Cortex of kidney (tissue), 1 donor: ENCODE results near the gene ANGPTL7.
"Not testable (repeated sequence)": the region's sequence is repeated elsewhere in the genome, so short reads cannot be mapped to it uniquely, and the experiment has no call there.

Source experiments
- DNase-seq: peaks from one replicate; lab custom pipeline; 2025; lab: John Stamatoyannopoulos, UW

Gene ANGPTL7

GRCh38 chr1:11188858-11189451 lies at the start of gene ANGPTL7:
ANGPTL7 (plus strand) TSS chr1:11189355; CDS start chr1:11189580, 225 bp downstream.
- DNase-seq = no peak

- DNase-seq = no peak
Measured at GRCh38 chr1:11142618-11143391, 46.4 kb upstream of the ANGPTL7 start.

GRCh38 chr1:11143401-11143800 lies 45.8 kb upstream of the ANGPTL7 start:
- DNase-seq = no peak

- no peak for DNase-seq
Measured at GRCh38 chr1:11143907-11144306, 45.2 kb upstream of the ANGPTL7 start.

GRCh38 chr1:11144570-11145256 lies 44.4 kb upstream of the ANGPTL7 start:
- DNase-seq = no peak

GRCh38 chr1:11145741-11146140 lies 43.4 kb upstream of the ANGPTL7 start:
- no peak for DNase-seq

- no peak for DNase-seq
Measured at GRCh38 chr1:11147197-11147770, 41.9 kb upstream of the ANGPTL7 start.

GRCh38 chr1:11150326-11150725 lies 38.8 kb upstream of the ANGPTL7 start:
- no peak for DNase-seq

- DNase-seq = no peak
Measured at GRCh38 chr1:11151114-11151513, 38.0 kb upstream of the ANGPTL7 start.

- DNase-seq = no peak
Measured at GRCh38 chr1:11151826-11152612, 37.1 kb upstream of the ANGPTL7 start.

- DNase-seq = no peak
Measured at GRCh38 chr1:11152755-11153154, 36.4 kb upstream of the ANGPTL7 start.

- DNase-seq = no peak
Measured at GRCh38 chr1:11153184-11153583, 36.0 kb upstream of the ANGPTL7 start.

- no peak for DNase-seq
Measured at GRCh38 chr1:11156441-11156840, 32.7 kb upstream of the ANGPTL7 start.

GRCh38 chr1:11156963-11157362 lies 32.2 kb upstream of the ANGPTL7 start:
- DNase-seq = no peak

- no peak for DNase-seq
Measured at GRCh38 chr1:11157394-11157793, 31.8 kb upstream of the ANGPTL7 start.

GRCh38 chr1:11157867-11158266 lies 31.3 kb upstream of the ANGPTL7 start:
- DNase-seq = no peak

- DNase-seq = no peak
Measured at GRCh38 chr1:11158291-11158690, 30.9 kb upstream of the ANGPTL7 start.

GRCh38 chr1:11158720-11159321 lies 30.3 kb upstream of the ANGPTL7 start:
- no peak for DNase-seq

GRCh38 chr1:11162752-11163151 lies 26.4 kb upstream of the ANGPTL7 start:
- not testable (repeated sequence) for DNase-seq

- DNase-seq = not testable (repeated sequence)
Measured at GRCh38 chr1:11166744-11167143, 22.4 kb upstream of the ANGPTL7 start.

GRCh38 chr1:11168731-11169130 lies 20.4 kb upstream of the ANGPTL7 start:
- DNase-seq = no peak
